DMS 273 (cell line): ENCODE data around the gene PNPLA8.

Experiments used
- DNase-seq: peaks from one replicate; lab custom pipeline; 2025; ENCODE audit not compliant: unreplicated experiment; lab: John Stamatoyannopoulos, UW

PNPLA8 gene

DNA sequence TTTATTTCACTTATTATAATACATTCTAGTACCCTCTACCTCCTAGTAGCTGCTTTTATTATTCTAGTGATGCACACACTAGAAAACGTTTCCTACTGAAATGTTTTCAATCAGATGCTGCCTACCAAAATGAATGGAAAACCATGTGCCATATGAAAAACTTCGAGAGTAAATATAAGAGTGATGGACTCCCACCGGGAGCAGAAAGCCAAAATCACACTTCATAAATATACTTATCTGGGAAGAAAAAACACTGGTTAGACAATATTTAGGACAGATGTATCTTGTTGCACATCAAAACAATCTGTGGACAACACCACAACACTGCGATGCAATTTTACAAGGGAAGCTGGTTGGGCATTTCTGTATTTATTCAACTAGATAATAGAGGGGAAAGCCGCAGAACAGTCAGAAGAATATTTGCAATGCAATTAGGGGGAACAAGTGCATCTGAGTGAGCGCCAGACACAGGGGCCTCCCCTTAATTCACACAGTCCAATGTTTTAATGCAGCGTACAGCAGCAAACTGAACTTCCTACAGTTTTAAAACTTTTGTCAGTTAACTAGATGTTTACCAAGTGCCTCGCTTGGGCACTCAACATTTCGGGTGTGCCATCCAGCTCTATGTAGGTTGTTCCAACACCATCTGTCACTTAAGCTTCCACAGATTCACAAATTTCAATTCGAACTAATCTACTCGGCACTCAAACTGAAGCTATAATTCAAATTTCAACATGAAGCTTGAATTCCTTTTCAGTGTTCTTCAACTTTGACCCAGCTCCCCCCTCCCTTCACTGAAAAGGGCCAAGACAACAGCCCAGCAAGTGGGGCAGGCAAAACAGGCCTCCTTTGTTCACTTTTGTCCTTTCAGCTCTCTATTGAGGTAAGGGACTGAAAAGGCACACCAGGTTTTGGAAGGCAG lies 77.1 kb downstream of the PNPLA8 start:
- peak; percentile 77 for DNase-seq

DNA sequence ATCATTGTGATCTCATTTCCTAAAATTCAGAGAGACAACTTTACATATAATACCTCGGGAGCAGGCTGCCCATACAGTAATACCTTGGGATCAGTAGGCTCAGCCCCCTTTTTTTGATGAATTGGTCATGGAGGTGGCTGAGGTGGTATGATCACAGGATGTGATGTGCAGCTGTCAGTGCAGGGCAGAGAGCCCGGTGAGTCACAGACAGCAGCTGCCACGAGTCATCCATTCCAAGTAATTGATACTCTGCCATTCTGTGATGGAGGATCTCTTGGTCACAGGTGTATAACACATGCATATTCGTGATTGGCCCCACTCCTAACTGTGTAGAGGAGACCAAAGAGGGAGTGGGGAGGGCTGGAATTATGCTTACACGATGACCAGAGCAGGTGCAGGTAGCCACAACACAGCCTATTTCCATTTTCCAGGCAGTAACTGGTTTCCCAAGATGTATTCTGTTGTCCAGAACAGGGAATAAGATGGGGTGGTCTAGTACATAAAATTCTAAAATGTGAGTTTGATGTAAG lies 83.8 kb downstream of the PNPLA8 start:
- DNase-seq = peak; percentile 88

DNA sequence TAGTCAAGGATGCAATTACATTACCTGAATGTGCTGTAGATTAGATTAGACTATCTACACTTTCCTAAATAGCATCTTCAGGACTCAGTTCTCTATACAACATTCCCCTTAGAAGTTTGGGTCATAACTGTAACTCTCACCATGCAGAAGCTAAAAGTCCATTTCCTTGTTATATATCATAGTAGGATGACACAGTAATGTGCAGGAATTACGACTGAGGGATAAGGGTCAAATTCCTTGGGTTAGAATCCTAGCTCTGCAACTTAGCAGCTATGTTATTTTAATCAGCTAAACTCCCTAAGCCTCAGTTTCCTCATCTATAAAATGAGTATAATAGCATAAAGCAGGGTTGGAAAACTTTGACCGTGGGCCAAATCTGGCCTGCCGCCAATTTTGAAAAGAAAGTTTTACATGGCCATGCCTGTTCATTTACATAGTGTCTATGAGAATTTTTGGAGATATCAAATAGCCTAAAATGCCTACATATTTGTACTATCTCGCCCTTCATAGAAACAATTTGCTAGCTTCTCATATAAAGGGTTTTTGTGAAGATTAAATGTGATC lies 84.5 kb downstream of the PNPLA8 start:
- peak; percentile 28 for DNase-seq

DNA sequence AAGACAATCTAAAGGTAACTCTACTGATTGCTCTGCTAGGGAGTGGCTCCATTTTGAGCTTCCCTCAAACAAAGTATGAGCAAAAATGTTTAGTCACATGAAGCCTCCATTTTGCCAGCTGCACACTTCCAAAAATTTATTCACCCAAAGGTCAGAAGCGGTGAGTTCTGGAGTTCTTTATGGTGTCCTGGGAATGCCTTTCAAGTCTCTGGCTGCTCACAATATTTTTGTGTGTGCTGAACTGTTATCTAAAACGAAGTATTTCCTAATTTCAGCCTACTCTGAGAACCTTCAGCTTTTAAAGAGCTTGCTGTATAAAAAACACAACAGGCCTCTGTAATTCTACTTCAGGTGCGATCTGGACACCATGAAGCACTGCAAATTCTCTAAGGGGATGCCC lies 85.3 kb downstream of the PNPLA8 start:
- DNase-seq = no peak

DNA sequence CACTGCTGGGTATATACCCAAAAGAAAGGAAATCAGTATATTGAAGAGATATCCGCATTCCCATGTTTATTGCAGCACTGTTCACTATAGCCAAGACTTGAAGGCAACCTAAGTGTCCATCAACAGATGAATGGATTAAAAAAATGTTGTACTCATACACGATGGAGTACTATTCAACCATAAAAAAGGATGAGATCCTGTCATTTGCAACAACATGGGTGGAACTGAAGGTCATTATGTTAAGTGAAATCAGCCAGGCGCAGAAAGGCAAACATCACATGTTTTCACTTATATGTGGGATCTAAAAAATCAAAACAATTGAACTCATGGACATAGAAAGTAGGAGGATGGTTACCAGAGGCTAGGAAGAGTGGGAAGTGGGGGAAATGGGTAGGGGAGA lies 89.0 kb downstream of the PNPLA8 start:
- no peak for DNase-seq

DNA sequence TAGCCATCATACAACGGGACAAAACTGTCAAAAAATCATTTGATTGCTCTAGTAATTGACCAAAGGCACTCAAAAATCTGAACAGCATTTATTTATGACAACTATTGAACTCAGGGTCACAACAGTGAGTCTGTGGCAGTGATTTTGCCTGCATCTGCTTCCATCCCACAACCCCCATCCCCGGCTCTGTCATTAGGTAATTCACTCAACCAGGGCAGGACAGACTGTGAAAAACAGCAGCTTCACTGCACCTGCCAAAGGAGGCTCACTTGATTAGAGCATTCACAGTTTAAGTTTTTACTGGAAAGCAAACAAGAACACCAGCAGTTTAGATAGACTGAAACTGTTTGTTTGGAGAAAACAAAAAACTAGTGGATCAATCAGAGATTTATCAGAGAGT lies 91.9 kb downstream of the PNPLA8 start:
- peak; percentile 29 for DNase-seq

DNA sequence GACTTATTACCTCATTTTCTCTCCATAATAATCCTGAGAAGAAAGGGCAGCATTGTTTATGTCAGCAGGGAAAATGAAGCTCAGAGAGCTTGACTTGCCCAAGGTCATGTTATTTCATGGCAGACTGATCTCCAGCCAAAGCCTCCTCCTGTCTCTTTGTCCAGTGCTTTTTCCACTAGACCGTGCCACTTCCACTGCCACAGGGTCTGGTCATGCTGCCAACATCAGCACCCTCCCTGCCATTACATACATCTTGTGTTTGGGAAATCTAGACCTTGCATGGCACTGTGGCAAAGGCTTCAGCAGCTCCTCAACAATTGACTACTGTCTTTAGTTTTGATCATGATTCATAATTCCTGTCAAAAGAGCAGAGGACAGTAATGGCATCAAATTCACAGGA lies 94.8 kb downstream of the PNPLA8 start:
- no peak for DNase-seq

DNA sequence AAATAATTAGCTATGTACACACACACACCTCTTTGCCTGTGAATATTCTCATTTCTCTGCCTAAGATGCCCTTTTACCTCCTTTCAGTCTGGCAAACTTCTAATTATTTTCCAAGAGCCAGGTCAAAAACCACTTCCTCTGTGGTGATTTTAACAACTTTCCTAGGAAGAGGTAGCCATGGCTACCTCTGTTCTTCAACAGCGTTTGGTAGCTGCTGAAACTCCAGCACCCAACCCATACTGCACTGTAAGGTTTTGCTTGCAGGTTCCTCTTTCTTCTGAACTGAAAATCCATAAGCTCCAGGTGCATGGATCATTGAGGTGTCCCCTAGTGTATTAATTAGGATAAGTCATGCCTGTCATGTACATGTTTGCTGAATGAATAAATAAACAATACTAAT lies 95.3 kb downstream of the PNPLA8 start:
- DNase-seq = no peak

DNA sequence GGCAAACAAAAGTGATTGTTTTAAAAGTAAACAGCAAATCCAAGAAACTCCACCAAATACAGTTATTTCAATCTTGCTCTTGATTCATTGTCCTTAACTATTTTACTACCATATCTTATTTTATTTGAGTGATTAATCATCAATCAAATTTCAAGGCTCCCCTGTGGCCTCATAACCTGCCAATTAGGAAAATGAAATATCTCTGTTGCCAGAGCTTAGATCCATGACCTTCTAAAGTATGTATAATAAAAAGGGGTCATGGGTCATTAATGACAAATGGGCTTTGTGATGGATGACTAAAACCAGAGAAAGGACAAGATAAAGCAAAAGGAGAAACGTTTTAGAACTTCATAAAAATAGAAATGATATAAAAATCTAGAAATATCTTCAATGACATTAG lies 98.2 kb downstream of the PNPLA8 start:
- DNase-seq = no peak

DNA sequence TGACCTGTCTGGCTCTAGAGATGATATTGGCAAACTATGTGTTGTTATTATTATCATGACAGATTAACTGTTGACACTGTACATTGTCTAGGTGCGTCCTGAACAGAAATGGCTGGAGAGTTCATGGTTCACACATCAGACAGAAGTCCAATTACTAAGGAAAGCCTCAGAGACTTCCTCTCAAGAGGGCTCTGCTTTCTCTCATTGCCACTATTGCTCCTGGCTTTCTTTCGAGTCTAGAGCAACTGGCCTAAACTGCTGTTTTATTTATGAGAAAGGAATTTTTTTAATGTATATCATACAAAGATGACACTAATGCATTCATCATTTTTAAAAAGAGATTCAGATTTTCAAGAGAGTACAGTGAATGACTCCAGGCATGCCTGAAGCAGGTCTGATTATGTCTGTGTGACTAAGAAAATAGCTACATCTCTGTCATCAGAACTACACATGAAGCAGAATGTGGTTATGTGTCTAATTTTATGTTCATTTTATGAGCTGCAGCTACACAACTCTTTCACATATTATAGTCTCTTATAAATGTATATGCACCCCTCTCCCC lies 100.1 kb downstream of the PNPLA8 start:
- no peak for DNase-seq

DNA sequence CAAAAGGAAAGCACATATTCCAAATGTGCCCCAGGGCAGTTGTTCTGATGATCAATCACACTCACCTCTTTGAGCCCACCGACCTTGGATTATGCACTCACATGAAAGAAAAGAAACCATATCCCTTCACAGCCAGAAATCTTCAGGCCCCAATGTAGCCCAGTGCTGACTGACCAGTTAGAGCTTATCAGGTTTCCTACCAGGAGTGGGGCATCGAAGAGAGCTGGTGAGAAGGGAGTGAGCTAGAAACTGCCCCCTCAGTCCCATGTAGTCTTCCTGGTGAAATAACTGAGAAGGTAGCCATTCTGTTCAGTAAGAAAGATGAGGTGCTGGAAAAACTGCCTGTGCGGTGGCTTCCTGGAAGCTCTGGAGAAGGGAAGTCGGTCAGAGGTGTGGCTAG lies 101.9 kb downstream of the PNPLA8 start:
- DNase-seq = no peak

DNA sequence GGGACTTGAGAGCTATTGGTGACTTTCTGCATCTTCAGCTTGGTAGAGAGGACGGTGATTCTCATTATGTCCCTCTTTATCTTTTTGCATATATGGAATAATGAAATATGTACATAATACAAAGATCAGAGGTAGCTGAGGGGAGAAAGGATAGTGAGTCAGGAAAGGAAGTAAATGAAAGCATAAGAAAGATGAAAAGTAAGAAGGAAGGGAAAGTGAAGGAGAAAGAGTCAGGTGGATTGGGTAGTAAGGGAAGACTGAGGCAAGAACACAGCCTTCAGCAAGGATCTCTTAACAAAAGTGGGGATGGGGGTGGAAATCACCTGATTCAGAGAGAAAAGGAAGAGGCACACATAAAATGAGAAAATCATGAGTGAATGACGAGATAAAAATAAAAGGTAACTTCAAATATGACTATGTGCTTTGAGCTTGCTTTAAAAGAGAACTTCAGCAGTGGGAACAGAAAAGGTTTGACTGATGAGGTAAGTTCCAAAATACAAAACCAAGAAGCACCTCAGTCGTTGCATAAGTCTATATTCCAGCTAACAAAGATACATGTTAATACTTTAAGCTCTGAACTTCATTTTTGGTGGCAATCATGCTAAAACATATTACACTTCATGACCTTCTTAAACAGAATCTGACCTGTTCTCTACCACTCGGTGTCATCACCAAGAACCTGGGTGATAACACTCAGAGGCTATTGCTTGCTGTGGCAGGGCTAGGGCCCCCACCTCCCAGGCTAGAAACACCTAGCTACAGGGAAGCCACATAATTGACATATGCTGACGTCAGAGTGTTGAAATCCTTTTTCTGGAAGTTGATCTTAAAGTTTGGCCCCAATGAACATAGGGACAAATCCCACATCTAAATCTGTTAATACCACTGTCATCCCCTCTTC lies 102.6 kb downstream of the PNPLA8 start:
- no peak for DNase-seq

DNA sequence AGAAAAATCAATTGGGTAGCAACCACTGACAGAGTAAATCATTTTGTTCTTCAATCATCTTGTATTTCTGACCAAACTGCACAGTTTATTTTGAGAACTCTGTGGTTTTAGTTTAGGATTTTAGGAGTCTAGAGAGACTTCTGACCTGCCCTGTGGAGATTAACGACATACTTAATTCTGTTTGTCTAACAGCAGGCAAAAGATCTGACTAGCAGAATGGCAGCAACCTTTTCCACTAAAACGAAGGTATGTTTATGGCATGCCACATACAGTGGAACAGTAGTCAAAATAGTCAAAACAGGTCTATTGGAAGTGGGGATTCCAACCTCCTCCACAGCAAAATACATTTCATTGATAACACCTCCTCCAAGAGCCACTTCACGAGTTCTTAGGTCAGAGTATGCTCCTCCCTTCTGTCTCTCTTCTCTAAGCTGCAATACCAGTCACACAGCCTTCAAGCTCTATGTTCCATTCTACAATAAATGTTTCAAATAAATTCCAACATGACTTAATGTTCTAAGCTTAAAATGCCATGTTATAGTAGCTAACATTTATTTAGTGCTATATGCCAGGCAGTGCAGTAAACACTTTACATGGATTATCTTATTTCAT lies 104.1 kb downstream of the PNPLA8 start:
- DNase-seq = peak; percentile 21
